Retina (tissue), 1 donor: ENCODE measurements around the gene EVL.

Experiments used
- DNase-seq: peaks from one replicate; pipeline ENCODE4 v3.0.0-alpha.2; 2016

Gene EVL

GRCh38 chr14:100067971-100068959 is 3.0 kb downstream of the EVL start:
- no peak for DNase-seq

- DNase-seq: no peak
Measured at GRCh38 chr14:100069161-100069800, 4.1 kb downstream of the EVL start.

- DNase-seq: no peak
Measured at GRCh38 chr14:100070310-100070709, 5.1 kb downstream of the EVL start.

- no peak for DNase-seq
Measured at GRCh38 chr14:100071545-100071944, 6.3 kb downstream of the EVL start.

GRCh38 chr14:100072783-100073346 is 7.6 kb downstream of the EVL start:
- no peak for DNase-seq

GRCh38 chr14:100073576-100074430 is 8.6 kb downstream of the EVL start:
- DNase-seq: no peak

GRCh38 chr14:100074431-100075100 is 9.3 kb downstream of the EVL start:
- DNase-seq: no peak

- DNase-seq: no peak
Measured at GRCh38 chr14:100075681-100076080, 10.5 kb downstream of the EVL start.

- no peak for DNase-seq
Measured at GRCh38 chr14:100076133-100076532, 10.9 kb downstream of the EVL start.

GRCh38 chr14:100076606-100077005 is 11.4 kb downstream of the EVL start:
- DNase-seq: no peak

- no peak for DNase-seq
Measured at GRCh38 chr14:100077441-100077840, 12.2 kb downstream of the EVL start.

- DNase-seq: no peak
Measured at GRCh38 chr14:100078216-100078803, 13.1 kb downstream of the EVL start.

- no peak for DNase-seq
Measured at GRCh38 chr14:100078997-100079725, 13.9 kb downstream of the EVL start.

- no peak for DNase-seq
Measured at GRCh38 chr14:100079726-100080005, 14.4 kb downstream of the EVL start.

- no peak for DNase-seq
Measured at GRCh38 chr14:100080206-100080605, 15.0 kb downstream of the EVL start.

- DNase-seq: no peak
Measured at GRCh38 chr14:100081997-100082625, 16.9 kb downstream of the EVL start.

- DNase-seq: no peak
Measured at GRCh38 chr14:100082723-100083122, 17.5 kb downstream of the EVL start.

- no peak for DNase-seq
Measured at GRCh38 chr14:100083706-100084105, 18.5 kb downstream of the EVL start.

GRCh38 chr14:100084591-100084990 is 19.4 kb downstream of the EVL start:
- DNase-seq: no peak

- no peak for DNase-seq
Measured at GRCh38 chr14:100085462-100085861, 20.2 kb downstream of the EVL start.

- no peak for DNase-seq
Measured at GRCh38 chr14:100086361-100086760, 21.1 kb downstream of the EVL start.
